GM18519 (cell line): ENCODE results near the gene CRYBB1.
"Not testable (repeated sequence)": the region's sequence is repeated elsewhere in the genome, so short reads cannot be mapped to it uniquely, and the experiment has no call there.

Experiments
- ATAC-seq: cut with Tn5 transposase; IDR thresholded peaks from one replicate; pipeline ENCODE4 v1.9.1; 2021; ENCODE audit warnings: mild to moderate bottlenecking, moderate library complexity; ENCODE audit not compliant: unreplicated experiment, low FRiP score

Gene CRYBB1

DNA sequence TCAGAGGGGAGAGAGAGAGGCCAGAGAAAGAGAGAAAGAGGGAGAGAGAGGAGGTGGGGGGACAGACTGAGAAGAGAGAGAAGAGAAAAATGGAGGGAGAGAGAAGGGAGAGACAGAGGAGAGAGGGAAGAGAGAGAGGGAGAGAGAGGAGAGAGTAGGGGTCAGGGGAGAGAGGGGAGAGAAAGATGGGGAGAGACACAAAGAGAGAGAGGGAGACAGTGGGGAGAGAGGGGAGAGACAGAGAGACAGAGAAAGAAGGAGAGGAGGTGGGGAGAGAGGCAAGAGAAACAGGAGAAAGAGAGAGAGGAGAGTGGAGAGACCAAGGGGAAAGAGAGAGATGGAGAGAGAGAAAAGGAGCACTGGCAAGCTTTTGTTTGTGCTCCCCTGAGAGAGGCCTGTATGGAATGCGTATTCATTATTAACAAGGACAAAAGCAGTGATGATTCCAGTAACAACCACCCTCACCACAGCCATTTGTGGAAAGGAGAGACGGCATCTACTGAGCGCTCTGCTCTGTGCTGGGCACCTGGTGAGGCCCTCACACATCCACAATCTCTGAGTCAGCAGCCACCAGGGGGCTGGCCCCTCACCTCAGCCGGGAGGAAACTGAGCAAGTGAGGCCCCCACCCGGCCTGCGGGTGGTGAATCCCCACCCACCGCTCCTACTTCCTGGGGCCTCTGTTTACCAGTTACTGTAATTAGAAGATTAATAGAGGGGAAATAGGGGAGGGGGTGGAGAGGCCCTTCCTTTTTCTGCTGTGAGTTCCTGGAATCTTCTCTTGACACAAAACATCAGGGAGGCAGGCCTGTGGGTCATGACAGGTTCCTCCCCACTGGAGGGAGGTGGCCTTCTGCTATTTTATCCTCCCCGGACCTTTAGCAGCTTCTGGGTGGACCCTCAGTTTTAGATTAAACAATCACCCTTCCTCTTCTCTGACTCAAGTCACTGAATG, 24.9 kb upstream of the CRYBB1 start:
- no peak for ATAC-seq

DNA sequence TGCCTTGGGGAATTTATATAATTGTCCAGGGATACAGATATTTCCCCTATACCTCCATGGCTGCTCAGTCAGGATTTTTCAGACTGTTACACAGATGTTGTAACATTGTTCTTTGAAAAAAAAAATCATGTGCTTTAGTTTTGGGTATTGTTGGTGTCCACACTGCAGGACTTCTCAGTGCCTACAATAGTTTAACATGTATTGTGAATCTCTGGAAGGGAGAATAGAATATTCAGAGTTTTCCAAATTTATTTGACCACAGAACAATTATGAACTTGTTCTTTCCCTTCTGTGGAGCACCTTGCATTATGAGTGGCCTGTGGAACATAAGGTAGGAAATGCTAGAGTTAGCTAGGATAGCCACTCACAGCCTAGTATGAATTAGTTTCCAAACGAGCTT, 18.5 kb upstream of the CRYBB1 start:
- no peak for ATAC-seq

DNA sequence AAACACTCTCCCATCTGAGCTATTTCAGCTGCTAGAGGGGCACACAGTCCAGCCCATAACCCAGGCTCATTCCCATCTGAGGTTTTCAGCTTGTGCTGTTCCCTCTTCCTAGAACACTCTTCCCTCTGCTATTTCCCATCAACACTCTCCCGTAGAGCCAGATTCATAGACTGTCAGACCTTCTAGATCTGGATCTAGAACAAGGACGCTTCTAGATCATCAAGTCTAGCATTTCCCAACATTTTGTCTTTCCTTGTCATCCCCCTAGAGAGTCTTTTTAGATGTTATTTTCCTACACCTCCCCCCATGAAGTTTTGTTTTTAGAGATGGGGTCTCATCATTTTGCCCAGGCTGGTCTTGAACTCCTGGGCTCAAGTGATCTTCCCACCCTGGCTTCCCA, 17.3 kb upstream of the CRYBB1 start:
- ATAC-seq, result no peak

DNA sequence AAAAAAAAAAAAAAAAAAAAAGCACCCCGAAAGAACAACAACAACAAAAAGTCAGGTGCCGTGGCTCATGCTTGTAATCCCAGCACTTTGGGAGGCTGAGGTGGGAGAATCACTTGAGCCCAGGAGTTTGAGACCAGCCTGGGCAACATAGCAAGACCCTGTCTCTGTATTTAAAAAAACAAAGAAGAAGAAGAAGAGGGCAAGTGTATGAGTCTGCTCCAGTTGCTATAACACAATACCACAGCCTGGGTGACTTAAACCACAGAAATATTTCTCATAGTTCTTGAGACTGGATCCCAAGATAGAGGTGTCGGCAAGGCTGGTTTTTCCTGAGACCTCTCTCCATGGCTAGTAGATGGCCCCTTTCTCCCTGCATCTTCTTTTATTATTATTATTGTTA, 16.4 kb upstream of the CRYBB1 start:
- no peak for ATAC-seq

DNA sequence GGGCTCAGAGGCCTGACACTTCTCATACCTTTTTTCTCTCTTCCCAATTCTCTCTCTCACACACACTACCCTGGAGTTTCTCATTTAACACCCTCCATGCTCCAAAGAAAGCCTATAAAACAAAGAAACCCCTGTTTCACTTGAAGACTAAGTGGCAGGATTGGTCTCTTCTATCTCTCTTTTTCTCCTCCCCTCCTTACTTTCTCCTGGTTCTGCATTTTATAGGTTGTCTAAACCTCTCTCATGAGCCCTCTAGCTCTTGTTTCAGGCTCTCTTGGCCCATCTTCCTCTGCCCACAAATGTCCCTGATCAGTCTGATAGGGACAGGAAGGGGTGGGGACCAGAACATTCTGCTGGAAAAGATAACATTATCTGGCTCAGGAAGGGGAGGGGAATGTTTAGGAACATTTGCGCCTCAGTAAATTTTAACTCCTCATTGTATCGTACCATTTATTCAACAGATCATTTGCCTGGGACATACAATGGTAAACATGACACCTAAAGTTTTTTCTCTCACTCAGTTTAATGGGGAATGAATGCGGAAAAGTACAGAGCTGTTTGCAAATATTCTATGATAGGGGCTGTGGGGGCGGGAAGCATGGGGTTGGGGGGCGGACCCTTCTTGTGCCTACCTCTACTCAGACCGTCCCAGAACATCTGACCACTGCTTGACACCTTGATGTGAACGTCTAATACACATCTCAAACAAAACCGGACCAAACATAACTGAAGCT, 14.8 kb upstream of the CRYBB1 start:
- ATAC-seq, result no peak

DNA sequence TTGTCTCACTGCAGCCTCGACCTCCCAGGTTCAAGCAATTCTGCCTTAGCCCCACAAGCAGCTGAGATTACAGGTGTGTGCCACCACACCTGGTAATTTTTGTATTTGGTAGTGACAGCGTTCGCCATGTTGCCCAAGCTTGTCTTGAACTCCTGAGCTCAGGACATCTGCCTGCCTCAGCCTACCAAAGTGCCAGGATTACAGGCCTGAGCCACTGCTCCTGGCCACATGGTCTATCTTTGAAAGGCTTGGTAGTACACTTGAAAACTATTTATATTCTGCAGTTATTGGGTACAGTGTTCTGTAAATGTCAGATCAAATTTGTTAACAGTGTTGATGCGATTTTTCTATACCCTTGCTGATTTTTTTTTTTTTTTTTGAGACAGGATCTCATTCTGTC, 13.5 kb upstream of the CRYBB1 start:
- no peak for ATAC-seq

DNA sequence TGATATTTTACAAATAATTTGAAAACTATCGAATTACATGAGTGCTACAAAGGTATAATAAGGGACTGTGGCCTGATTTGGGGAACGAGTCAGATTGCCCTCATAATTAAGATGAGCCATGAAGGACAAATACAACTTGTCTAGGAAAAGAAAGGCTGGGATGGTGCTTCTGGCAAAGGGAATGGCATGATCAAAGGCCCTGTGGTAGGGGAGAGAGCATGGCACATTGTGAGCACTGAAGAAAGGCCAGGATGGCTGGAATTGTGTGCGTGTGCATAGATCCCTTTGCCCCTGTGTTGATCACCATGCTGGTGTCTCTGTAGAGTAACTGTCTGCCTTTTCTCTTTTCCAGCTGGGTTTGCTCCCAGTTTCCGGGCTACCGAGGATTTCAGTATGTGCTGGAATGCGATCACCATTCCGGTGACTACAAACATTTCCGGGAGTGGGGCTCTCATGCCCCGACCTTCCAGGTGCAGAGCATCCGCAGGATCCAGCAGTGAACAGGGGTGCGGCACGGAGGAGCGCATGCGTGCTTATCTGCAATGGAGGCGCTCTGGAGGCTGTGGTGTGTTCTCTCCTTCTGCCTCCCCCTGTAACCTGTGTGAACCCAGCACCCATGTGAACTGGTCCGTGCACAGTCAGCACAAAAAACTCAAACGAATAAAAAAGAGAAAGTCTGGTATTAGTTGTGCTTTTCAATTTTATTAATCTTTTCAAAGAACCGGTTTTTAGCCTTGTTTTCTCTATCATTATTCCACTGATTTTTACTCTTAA, 12.3 kb upstream of the CRYBB1 start:
- ATAC-seq, result no peak

DNA sequence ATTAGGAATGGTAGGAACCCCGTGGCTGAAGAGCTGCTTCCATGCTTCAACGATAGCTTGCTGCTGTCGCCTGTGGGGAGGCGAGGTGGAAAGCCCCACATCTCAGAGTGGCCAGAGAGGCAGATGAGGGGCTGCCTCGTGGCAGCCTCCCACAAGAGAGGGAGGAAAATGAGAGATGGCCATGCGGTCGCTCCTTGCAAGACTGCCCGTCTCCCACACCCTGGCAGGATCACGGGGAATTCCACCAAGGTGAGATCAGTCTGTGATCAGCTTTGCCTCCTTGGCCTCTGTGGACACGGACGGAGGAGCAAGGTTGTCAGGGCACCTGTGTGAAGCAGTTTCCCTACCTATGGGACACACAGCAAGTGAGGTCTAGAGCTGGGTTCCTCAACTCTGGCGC, 7.0 kb upstream of the CRYBB1 start:
- ATAC-seq, result no peak

DNA sequence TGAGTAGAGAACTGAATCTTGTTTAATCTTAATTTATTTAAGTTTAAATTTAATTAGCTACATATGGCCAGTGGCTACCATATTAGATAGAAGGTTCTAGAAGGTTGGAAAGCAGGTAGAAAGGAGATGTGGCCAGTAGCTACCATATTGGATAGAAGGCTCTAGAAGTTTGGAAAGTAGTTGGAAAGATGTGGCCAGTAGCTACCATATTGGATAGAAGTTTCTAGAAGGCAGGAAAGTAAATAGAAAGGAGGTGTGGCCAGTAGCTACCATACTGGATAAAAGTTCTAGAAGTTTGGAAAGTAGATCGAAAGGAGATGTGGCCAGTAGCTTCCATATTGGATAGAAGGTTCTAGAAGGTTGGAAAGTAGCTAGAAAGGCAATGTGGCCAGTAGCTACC, 6.2 kb upstream of the CRYBB1 start:
- no peak for ATAC-seq

DNA sequence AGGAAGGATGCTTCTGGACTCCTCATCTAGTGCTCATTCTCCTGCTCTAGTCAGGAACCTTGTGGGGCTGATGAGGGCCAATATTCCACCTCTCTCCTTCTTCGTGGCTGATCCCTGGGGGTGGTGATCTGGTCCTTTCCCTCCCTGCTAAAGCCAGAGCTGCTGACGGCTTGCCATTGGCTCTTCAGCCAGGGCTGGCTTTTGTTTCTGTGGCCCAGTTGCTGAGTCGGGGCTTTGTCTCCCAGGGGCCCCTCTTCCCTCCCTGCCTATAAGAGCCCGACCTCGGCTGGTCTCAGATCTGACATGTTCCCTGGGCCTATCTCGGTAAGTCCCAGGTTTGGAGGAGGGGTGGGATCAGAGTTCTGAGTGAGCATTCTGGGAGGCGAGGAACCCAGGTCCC, 3.8 kb upstream of the CRYBB1 start, which contains the start of gene CRYBA4:
Gene CRYBA4 (plus strand): TSS at position 301 of the 400 bp plus-strand sequence. CDS start 634 bp downstream, outside the sequence.
- ATAC-seq, result no peak

DNA sequence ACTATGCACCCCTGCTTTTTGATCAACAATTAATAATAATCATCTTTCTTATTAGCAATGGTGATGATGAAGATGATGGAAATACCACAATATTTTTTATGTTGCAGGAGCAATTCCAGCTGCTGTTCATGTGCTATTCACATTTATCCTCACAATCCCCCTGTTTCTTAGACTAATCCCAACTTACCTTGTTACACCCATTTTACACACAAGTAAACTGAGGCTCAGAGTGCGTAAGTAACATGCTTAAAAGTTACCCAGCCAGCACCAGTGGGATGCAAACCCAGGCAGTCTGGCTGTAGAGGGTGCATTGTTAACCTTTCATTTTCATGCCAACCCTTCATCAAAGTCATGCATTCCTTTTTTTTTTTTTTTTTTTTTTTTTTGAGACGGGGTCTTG, 2.4 kb upstream of the CRYBB1 start:
- ATAC-seq, result no peak

DNA sequence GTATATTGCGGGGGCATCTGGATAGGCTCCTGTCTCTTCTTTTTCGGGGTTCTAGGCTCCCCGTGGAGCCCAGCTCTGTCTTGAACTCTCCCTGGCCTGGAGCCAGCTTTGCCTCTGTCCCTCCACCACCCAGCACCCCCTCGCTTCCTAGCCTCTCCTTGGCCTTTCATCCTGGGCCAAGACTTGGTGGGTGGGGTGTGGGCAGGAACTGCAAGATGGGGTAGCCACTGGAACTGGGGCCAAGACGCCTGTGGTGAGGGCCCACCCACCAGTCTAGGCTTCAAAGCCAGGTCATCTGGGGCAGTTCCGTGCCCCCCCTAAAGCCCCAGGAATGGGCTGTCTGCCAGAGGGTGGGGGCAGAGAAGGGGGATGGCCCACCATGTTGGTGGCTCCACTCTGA, 1.7 kb upstream of the CRYBB1 start:
- no peak for ATAC-seq

DNA sequence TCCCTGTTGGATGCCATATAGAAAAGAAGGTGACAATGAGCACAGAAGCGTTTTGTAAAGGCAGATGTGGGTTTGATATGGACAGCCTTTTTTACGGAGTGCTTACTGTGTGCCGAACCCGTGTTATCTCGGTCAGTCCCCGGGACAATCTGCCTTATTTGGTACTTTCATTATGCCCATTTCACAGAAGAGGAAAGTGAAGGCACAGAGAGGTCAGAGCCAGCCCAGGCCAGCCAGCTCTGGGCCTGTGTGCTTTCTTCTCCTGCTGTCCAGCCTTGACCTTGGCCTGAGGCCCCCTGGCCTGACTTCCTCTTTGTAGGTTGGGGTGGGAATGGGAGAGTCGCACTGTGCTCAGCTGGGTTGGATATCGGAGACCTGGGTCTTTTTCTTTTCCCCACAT, 628 bp upstream of the CRYBB1 start:
- no peak for ATAC-seq

DNA sequence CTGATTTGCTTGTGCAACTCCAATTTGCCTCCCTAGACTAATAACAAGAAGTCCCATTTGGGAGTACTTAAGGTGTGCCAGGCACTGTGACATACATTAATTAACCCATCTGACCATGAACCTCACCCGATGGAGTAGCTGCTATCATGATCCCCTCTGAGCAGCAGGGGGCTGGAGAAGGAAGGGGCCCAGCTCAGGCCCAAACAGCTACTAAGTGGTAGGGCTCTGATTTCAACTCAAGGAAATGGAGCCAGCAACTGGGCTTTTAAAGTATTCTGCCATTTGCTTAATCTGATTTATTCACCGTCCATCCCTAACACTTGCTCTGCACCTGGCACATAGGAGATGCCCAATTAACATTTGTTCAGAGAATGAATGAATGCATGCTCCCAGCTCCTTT, 1.2 kb downstream of the CRYBB1 start:
- no peak for ATAC-seq

DNA sequence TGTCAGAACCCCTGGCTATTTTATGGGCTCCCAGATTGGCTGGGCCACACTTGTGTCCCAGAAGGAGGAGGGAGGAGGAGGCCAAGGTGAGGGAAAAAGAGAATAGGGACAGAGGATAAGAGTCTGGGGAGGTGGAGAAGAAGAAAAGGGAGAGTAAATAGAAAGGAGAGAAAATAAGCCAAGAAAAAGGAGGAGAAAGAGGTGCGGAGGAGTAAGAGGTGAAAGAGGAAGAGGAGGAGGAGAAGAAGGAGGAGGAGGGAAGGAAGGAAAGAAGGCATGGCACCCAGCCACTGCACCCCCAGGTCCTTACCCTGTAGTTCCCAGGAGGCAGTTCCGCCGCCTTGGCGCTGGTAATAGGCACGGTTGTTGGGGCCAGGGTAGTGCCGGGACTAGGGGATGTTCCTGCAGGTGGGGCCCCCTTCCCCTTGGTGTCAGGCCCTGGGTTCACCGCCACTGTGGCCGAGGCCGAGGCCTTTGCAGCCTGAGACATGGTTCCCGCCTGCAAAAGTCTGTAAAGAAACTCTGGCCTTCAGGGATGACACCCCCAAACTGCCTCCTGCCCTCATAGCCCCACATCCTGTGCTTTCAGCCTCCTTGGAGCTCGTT, 1.9 kb downstream of the CRYBB1 start:
- ATAC-seq, result no peak

DNA sequence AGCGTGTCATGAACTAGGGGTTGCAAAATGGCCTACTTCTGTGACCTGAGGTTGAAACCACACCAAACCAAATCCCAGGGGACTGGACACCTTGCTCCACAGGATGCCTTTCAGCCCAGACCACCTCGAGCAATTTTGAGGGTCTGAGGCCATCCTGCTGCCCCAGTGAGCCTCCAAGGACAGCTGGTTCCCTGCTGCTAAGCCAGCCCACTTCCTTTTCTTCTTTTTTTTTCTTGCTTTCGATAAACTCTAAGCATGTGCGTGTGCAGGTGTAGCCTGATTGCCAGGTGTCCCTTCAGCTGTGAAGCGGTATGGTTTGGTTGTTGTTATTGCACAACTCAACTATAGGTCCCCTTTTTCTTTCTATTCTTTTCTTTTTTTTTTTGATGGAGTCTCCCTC, 2.7 kb downstream of the CRYBB1 start:
- ATAC-seq, result no peak

DNA sequence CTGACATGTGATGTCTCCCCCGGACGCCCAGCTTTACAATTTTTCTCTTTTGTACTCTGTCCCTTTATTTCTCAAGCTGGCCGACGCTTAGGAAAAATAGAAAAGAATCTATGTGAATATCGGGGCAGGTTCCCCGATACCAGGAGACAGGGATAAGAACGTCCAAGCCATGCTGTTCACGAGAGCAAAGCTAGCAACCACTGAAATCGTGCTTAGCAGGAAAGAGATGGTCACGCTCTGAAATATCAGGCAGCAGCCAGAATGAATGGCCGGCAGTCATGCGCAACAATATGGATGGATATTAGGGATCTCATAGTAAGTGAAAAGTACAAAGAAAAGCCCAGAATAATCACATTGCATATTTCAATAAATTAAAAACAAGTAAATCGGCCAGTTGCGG, 3.5 kb downstream of the CRYBB1 start:
- ATAC-seq, result no peak

DNA sequence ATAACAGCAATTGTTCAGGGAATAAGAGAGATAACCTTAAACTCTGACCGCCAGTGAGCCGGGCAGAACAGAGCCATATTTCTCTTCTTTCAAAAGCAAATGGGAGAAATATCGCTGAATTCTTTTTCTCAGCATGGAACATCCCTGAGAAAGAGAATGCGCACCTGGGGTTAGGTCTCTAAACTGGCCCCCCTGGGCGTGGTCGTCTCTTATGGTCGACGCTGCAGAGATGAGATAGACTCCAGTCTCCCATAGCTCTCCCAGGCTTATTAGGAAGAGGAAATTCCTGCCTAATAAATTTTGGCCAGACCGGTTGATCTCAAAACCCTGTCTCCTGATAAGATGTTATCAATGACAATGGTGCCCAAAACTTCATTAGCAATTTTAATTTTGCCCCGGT, 4.1 kb downstream of the CRYBB1 start:
- ATAC-seq, result not testable (repeated sequence)

DNA sequence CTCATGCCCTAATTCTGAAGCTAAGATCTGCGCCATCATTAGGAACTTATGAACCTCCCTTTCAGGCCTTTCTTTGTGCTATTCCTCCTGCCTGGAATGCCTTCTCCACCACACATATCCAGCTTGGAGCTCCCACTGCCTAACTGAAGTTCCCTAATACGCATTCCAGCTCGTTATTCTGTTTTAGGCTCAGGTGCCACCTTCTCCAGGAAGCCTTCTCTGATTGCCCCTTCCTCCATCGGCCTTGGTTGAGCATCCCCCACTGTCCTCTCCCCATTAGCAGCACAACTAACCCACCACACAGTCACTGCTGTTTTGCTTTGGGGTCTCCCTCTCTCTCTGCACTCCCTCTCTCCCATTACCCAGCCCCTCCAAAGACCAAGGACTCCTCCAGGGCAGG, 5.2 kb downstream of the CRYBB1 start:
- ATAC-seq, result no peak

DNA sequence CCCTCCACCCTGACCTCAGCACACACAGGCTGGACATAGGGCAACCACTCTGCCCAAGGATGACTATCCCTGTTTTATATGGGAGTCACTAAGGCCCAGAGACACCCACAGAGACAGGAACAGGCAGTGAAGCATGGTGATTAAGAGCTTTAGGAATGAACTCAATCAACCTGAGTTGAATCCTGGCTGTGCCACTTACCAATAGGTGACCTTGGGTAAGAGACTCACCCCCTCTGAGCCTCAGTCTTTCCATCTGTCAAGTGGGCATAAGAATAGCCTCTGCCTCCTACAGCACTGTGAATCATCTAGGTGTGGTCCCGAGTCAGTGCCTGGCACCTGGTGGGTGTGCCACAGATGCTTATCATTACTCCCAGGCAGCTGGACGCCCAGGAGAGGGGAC, 6.8 kb downstream of the CRYBB1 start:
- no peak for ATAC-seq
